HEK293 (cell line): Measurements from ENCODE around the gene GDF2.

Experiments used
- BCL11B ChIP-seq: fragments of 450-650 bp; formaldehyde crosslinking; IDR thresholded peaks from 2 replicates; pipeline ENCODE4 v1.5.1; 2016; ENCODE audit warnings: low read depth, missing biosample characterization, missing genetic modification characterization
- CTCF ChIP-seq: fragments of 450-650 bp; formaldehyde crosslinking; IDR thresholded peaks from 2 replicates; pipeline ENCODE4 v1.5.1; 2016; ENCODE audit warnings: missing biosample characterization, missing genetic modification characterization
- KLF10 ChIP-seq: fragments of 450-650 bp; IDR thresholded peaks from 2 replicates; pipeline ENCODE4 v1.5.1; 2018; ENCODE audit warnings: missing biosample characterization, mild to moderate bottlenecking, missing genetic modification characterization
- SP2 ChIP-seq: fragments of 450-650 bp; formaldehyde crosslinking; IDR thresholded peaks from 2 replicates; pipeline ENCODE4 v1.5.1; 2016; ENCODE audit warnings: missing biosample characterization, missing genetic modification characterization
- YY1 ChIP-seq: fragments of 450-650 bp; formaldehyde crosslinking; IDR thresholded peaks from 2 replicates; pipeline ENCODE4 v1.5.1; 2018; ENCODE audit warnings: missing biosample characterization, missing genetic modification characterization
- ZBTB17 ChIP-seq: fragments of 450-650 bp; formaldehyde crosslinking; IDR thresholded peaks from 2 replicates; pipeline ENCODE4 v1.5.1; 2016; ENCODE audit warnings: missing biosample characterization, missing genetic modification characterization
- ZBTB26 ChIP-seq: fragments of 450-650 bp; formaldehyde crosslinking; optimal IDR thresholded peaks from 2 replicates; pipeline ENCODE3; 2016; ENCODE audit warnings: missing biosample characterization, mild to moderate bottlenecking, missing genetic modification characterization
- ZBTB49 ChIP-seq: fragments of 450-650 bp; formaldehyde crosslinking; IDR thresholded peaks from 2 replicates; pipeline ENCODE4 v1.5.1; 2016; ENCODE audit warnings: missing biosample characterization, missing genetic modification characterization, low read depth
- ZNF280C ChIP-seq: fragments of 450-650 bp; formaldehyde crosslinking; IDR thresholded peaks from 2 replicates; pipeline ENCODE4 v1.5.1; 2016; ENCODE audit warnings: missing biosample characterization, missing genetic modification characterization
- ZNF529 ChIP-seq: fragments of 450-650 bp; formaldehyde crosslinking; IDR thresholded peaks from 2 replicates; pipeline ENCODE4 v1.5.1; 2017; ENCODE audit warnings: missing genetic modification characterization, missing biosample characterization; ENCODE audit not compliant: insufficient replicate concordance
- ZNF639 ChIP-seq: fragments of 450-650 bp; formaldehyde crosslinking; IDR thresholded peaks from 2 replicates; pipeline ENCODE4 v1.5.1; 2016; ENCODE audit warnings: missing biosample characterization, missing genetic modification characterization
- ZNF837 ChIP-seq: fragments of 450-650 bp; formaldehyde crosslinking; IDR thresholded peaks from 2 replicates; pipeline ENCODE4 v1.5.1; 2016; ENCODE audit warnings: missing biosample characterization, missing genetic modification characterization
- TF ChIP-seq, protein P1 (sequence below): fragments of 450-650 bp; formaldehyde crosslinking; IDR thresholded peaks from 2 replicates; pipeline ENCODE4 v1.5.1; 2016; ENCODE audit warnings: missing biosample characterization, missing genetic modification characterization

GRCh38 chr10:47349941-47350371 lies 27.7 kb downstream of the GDF2 start:
- TF ChIP-seq, protein P1, sequence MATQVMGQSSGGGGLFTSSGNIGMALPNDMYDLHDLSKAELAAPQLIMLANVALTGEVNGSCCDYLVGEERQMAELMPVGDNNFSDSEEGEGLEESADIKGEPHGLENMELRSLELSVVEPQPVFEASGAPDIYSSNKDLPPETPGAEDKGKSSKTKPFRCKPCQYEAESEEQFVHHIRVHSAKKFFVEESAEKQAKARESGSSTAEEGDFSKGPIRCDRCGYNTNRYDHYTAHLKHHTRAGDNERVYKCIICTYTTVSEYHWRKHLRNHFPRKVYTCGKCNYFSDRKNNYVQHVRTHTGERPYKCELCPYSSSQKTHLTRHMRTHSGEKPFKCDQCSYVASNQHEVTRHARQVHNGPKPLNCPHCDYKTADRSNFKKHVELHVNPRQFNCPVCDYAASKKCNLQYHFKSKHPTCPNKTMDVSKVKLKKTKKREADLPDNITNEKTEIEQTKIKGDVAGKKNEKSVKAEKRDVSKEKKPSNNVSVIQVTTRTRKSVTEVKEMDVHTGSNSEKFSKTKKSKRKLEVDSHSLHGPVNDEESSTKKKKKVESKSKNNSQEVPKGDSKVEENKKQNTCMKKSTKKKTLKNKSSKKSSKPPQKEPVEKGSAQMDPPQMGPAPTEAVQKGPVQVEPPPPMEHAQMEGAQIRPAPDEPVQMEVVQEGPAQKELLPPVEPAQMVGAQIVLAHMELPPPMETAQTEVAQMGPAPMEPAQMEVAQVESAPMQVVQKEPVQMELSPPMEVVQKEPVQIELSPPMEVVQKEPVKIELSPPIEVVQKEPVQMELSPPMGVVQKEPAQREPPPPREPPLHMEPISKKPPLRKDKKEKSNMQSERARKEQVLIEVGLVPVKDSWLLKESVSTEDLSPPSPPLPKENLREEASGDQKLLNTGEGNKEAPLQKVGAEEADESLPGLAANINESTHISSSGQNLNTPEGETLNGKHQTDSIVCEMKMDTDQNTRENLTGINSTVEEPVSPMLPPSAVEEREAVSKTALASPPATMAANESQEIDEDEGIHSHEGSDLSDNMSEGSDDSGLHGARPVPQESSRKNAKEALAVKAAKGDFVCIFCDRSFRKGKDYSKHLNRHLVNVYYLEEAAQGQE (tag by site-specific recombination) = no peak
- no peak for TF ChIP-seq ZNF529
- TF ChIP-seq CTCF (tag by site-specific recombination) = no peak
- TF ChIP-seq ZNF639 (tag by site-specific recombination) = no peak
- no peak for TF ChIP-seq YY1
- TF ChIP-seq KLF10 (tag by site-specific recombination) = no peak
- TF ChIP-seq ZNF280C (tag by site-specific recombination) = no peak
- TF ChIP-seq ZBTB49 (tag by site-specific recombination) = no peak
- no peak for TF ChIP-seq SP2 (tag by site-specific recombination)
- TF ChIP-seq ZBTB17 (tag by site-specific recombination) = no peak
- TF ChIP-seq ZBTB26 (tag by site-specific recombination) = no peak
- TF ChIP-seq ZNF837 (tag by site-specific recombination) = no peak
- TF ChIP-seq BCL11B (tag by site-specific recombination) = no peak
